GM23338 (cell line): ENCODE measurements around the gene SHISA7.

Experiments used
- CTCF ChIP-seq, 2 experiments: fragments of 200-600 bp in 1 of 2; sonication (generic) in 1 of 2; conservative IDR thresholded peaks; 2 replicates each; pipeline versions ENCODE4 v1.5.1 to v1.6.1; 2016 to 2017; ENCODE audit warnings: antibody characterized with exemption in 2 of 2, low read depth in 2 of 2, mild to moderate bottlenecking in 2 of 2, moderate library complexity in 1 of 2
- EZH2 ChIP-seq: fragments of 200-600 bp; sonication (generic); IDR thresholded peaks from one replicate; pipeline ENCODE4 v1.8.0; 2017; ENCODE audit warnings: antibody characterized with exemption, mild to moderate bottlenecking, low read depth; ENCODE audit not compliant: unreplicated experiment
- EZH2phosphoT487 ChIP-seq: fragments of 200-600 bp; sonication (generic); IDR thresholded peaks from one replicate; pipeline ENCODE4 v1.8.1; 2018; ENCODE audit warnings: antibody characterized with exemption; ENCODE audit not compliant: unreplicated experiment
- POLR2AphosphoS5 ChIP-seq: IDR thresholded peaks from 2 replicates; pipeline ENCODE4 v1.6.1; 2016; ENCODE audit warnings: antibody characterized with exemption, low read depth
- REST ChIP-seq: IDR thresholded peaks from one replicate; pipeline ENCODE4 v1.6.1; 2018; ENCODE audit warnings: antibody characterized with exemption; ENCODE audit not compliant: unreplicated experiment
- ZNF331 ChIP-seq: fragments of 250-450 bp; sonication (Bioruptor Pico); IDR thresholded peaks from 2 replicates; pipeline ENCODE4 v1.5.0; 2020; ENCODE audit warnings: low read depth, mild to moderate bottlenecking, moderate library complexity

DNA sequence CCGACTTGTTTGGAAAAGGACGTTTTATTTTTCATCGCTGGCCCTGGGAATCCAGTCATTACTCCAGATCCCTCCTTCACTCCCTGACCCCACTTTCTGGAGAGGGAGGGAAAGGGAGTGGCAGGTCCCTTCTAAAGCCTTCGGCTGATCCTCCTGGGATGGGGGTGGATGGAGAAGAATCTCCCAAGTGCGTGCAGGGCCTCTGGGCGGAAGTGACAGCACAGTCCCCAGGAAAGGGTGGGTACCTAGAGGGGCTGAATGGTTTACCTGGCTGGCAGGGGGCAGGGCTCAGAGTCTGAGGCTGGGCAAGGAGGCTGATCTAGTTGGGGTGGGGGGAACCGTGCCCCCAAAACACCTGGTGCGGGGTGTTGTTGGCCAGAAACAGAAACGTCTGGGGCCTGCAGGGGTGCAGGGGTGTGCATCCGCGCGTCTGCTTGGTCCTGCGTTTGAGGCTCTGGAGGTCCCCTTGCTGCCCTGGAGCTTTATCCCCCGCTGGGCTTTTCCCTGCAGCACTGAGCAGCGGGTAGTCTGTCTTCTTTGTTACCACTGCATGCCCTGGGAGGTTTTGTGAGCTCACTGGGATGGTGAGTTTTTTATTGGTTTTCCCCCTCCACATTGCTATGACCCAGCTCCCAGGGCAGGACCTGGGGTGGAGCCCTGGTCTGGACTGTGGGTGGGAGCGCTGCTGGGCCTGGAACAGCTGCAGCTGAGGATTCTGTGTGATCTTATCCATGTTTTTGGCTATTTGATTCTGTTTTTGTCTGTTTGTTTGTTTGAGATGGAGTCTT is 30.3 kb upstream of the SHISA7 start:
- TF ChIP-seq EZH2 (no peak), POLR2AphosphoS5 (no peak), ZNF331 (CRISPR knock-in tag) (no peak), CTCF (conservative IDR thresholded peaks at IDR 0.05; ENCODE audit: low read depth in 2 of 2) (no peak), REST (no peak), EZH2phosphoT487 (no peak)
